Mesothelial cell of epicardium (in vitro differentiated cells): ENCODE results near the gene CGA. TPM values are rescaled to one million over a fixed set of nuclear protein-coding genes. Genes with fewer than 3 reads are reported as not detected.

Experiments used
- DNase-seq, 2 experiments: peaks; one replicate each; pipeline ENCODE4 v3.0.0; 2021; ENCODE audit warnings: low spot score in 2 of 2; ENCODE audit not compliant: unreplicated experiment in 2 of 2
- H3K27ac Mint-ChIP-seq: 2 replicates; pipeline ENCODE4 v1.8.0; 2021; ENCODE audit warnings: mixed read lengths
- H3K27me3 Mint-ChIP-seq: 2 replicates; pipeline ENCODE4 v1.8.0; 2021; ENCODE audit warnings: low read depth, mixed read lengths
- H3K36me3 Mint-ChIP-seq: 2 replicates; pipeline ENCODE4 v1.8.0; 2021; ENCODE audit warnings: mixed read lengths
- H3K4me1 Mint-ChIP-seq: 2 replicates; pipeline ENCODE4 v1.8.0; 2021; ENCODE audit warnings: mixed read lengths
- H3K4me3 Mint-ChIP-seq: 2 replicates; pipeline ENCODE4 v1.8.0; 2021; ENCODE audit warnings: mild to moderate bottlenecking, moderate library complexity, mixed read lengths
- H3K9me3 Mint-ChIP-seq: 2 replicates; pipeline ENCODE4 v1.8.0; 2021; ENCODE audit warnings: mixed read lengths
- CTCF ChIP-seq: fragments of 200-600 bp; sonication (generic); IDR thresholded peaks from one replicate; pipeline ENCODE4 v1.5.0; 2021; ENCODE audit warnings: antibody characterized with exemption; ENCODE audit not compliant: unreplicated experiment
- total RNA-seq: library from RNA; stranded (reverse); gene quantifications from 3 replicates; pipeline ENCODE4 v1.2.1, GENCODE V29; 2021

CGA gene
- total RNA-seq, 1 donor from 2014 or later = not detected

DNA sequence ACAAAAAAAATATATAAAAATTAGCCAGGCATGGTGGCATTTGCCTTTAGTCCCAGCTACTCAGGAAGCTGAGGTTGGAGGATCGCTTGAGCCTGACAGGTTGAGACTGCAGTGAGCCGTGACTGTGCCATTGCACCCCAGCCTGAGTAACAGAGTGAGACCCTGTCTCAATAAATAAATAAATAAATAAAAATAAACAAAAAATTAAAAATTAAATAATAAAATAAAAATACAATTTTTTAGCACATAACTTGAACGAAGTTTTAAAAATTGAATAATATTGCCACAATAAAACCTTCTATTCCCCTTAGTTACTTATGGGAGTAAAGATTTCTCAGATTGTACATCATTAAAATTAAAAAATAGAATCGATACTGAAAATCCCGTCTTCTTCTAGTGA is 29.2 kb upstream of the CGA start:
- Mint-ChIP-seq H3K4me1 (no peaks in the 10 kb centered on the region), H3K4me3 (no peak overlapping the region), H3K27me3 (peaks cover 1% of the 10 kb centered on the region), H3K27ac (no peak overlapping the region), H3K9me3 (peaks cover 16% of the 10 kb centered on the region), H3K36me3 (no peaks in the 10 kb centered on the region)
- no peak for TF ChIP-seq CTCF
- DNase-seq = no peak

DNA sequence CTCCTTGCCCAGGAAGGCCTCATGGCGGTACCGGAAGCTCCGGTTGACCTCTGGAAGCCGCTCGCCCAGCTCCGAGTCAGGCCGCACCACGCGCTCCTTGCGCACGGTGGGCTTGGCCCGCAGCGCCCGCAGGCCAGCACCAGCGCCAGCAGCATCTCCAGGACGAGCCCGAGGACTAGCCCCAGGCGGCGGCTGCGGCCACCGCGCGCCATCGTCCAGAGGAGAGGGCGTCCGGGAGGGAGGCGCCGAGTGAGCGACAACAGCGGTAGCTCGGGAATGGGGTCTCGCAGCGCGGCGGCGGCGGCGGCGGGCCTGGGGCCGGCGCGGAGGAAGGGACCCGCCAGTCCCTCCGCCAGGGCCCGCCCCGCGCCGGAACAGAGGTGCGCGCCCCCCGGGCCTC is 27.6 kb upstream of the CGA start:
- TF ChIP-seq CTCF = no peak
- no peak overlapping the region for H3K27ac Mint-ChIP-seq
- H3K4me1 Mint-ChIP-seq = no peaks in the 10 kb centered on the region
- H3K4me3 Mint-ChIP-seq = no peak overlapping the region
- no peaks in the 10 kb centered on the region for H3K36me3 Mint-ChIP-seq
- peaks cover 16% of the 10 kb centered on the region for H3K9me3 Mint-ChIP-seq
- no peak for DNase-seq
- H3K27me3 Mint-ChIP-seq = peaks cover 1% of the 10 kb centered on the region

GRCh38 chr6:87118054-87118453 is 23.1 kb upstream of the CGA start:
- no peak for TF ChIP-seq CTCF
- DNase-seq = no peak
- Mint-ChIP-seq H3K27ac (no peak overlapping the region), H3K9me3 (peaks cover 16% of the 10 kb centered on the region), H3K36me3 (no peaks in the 10 kb centered on the region), H3K4me1 (no peaks in the 10 kb centered on the region), H3K27me3 (no peaks in the 10 kb centered on the region), H3K4me3 (no peak overlapping the region)

- no peak for DNase-seq
- H3K9me3 Mint-ChIP-seq = peaks cover 8% of the 10 kb centered on the region
- H3K4me1 Mint-ChIP-seq = no peaks in the 10 kb centered on the region
- H3K27ac Mint-ChIP-seq = no peak overlapping the region
- H3K27me3 Mint-ChIP-seq = no peaks in the 10 kb centered on the region
- TF ChIP-seq CTCF = no peak
- H3K4me3 Mint-ChIP-seq = no peak overlapping the region
- no peaks in the 10 kb centered on the region for H3K36me3 Mint-ChIP-seq
These were observed 22.0 kb upstream of the CGA start for GRCh38 chr6:87116922-87117321.

DNA sequence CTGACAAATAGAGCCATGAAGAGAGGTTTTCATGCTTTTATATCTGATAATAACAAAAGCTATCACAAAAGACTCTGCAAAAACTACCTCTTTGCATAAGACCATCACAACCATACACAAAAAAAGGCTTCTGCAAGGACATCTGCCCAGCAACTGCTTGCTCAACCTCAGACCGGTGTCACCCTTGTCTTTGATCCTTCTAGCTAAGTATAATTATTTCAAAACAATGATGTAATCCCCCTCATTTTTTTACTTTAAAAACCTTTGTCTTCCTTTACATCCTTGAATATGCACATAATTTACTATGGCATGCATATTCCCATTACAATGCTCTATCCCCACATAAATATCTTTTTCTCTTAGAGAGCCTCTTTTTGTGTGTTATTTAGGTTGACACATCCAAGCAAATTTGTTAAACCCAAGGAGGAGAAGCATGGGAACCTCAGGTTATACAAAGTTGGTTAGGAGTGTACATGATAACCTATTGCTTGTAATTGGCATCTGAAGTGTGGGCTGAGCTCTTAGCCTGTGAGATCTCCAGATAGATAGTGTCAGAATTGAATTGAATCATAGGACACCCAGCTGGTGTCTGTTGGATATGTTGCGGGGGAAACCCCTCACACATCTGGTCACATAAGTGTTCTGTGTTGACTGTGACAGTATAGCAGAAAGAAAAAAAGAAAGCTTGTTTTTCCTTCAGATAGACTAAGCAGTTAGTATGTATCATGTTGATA is 20.7 kb upstream of the CGA start:
- no peaks in the 10 kb centered on the region for H3K27me3 Mint-ChIP-seq
- no peak for DNase-seq
- H3K36me3 Mint-ChIP-seq = no peaks in the 10 kb centered on the region
- H3K4me3 Mint-ChIP-seq = no peak overlapping the region
- TF ChIP-seq CTCF = no peak
- no peaks in the 10 kb centered on the region for H3K4me1 Mint-ChIP-seq
- no peak overlapping the region for H3K27ac Mint-ChIP-seq
- peaks cover 2% of the 10 kb centered on the region for H3K9me3 Mint-ChIP-seq
